Tibial artery (tissue), 4 donors: ENCODE data around the gene ZNF316.
A peak's percentile ranks its signal among the peaks of the same experiment; 100 is the strongest.

Experiments
- DNase-seq, 2 donors: peaks; one replicate each; pipeline ENCODE4 v3.0.0-alpha.2; 2019
- H3K27ac ChIP-seq, 2 donors: fragments of 200-600 bp; sonication (generic) in 1 of 2; 1 replicate in 1 of 2; 2 replicates in 1 of 2; pipeline ENCODE4 v1.5.1; 2018 to 2019; ENCODE audit warnings: mild to moderate bottlenecking in 1 of 2
- H3K27me3 ChIP-seq, 2 donors: fragments of 200-600 bp; sonication (generic) in 1 of 2; one replicate each; pipeline versions ENCODE4 v1.5.1 to v1.6.0; 2016 to 2019
- H3K36me3 ChIP-seq, 3 donors: fragments of 200-600 bp; sonication (generic) in 2 of 3; one replicate each; pipeline ENCODE4 v1.5.1; 2016 to 2019; ENCODE audit warnings: mild to moderate bottlenecking in 2 of 3
- H3K4me1 ChIP-seq, 4 donors: fragments of 200-600 bp; sonication (generic) in 2 of 4; 1 replicate in 3 of 4; 2 replicates in 1 of 4; pipeline ENCODE4 v1.5.1; 2016 to 2019
- H3K4me3 ChIP-seq, 2 donors: fragments of 200-600 bp; sonication (generic) in 1 of 2; 1 replicate in 1 of 2; 2 replicates in 1 of 2; pipeline ENCODE4 v1.5.1; 2018 to 2019; ENCODE audit warnings: mild to moderate bottlenecking in 2 of 2
- H3K9me3 ChIP-seq, 3 donors: fragments of 200-600 bp; sonication (generic) in 1 of 3; one replicate each; pipeline ENCODE4 v1.5.1; 2016 to 2019
- intact Hi-C: fragments of 100-400 bp; cut with DNase I; formaldehyde crosslinking; loops from one replicate; pipeline ENCODE4 v1.15.0; 2023; ENCODE audit warnings: low total_unique reads
- TF ChIP-seq, protein P1 (sequence below), 2 experiments: fragments of 200-600 bp in 1 of 2; fragments of 450-650 bp in 1 of 2; IDR thresholded peaks; one replicate each; pipeline ENCODE4 v1.5.1; 2017 to 2019; ENCODE audit warnings: antibody characterized with exemption in 2 of 2, mild to moderate bottlenecking in 1 of 2, moderate library complexity in 1 of 2

Gene ZNF316

DNA sequence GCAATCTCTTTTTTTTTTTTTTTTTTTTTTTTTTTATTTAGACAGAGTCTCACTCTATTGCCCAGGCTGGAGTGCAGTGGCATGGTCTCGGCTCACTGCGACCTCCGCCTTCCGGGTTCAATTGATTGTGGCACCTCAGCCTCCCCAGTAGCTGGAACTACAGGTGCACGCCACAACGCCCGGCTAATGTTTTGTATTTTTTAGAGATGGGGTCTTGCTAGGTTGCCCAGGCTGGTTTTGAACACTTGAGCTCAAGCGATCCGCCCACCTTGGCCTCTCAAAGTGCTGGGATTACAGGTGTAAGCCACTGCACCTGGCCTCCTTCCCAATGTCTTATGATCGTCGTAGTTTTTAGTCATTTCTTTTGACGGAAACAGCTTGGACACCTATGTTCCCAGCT lies 28.3 kb upstream of the ZNF316 start:
- no peak overlapping the region for H3K27ac ChIP-seq
- H3K9me3 ChIP-seq = no peaks in the 10 kb centered on the region
- peaks cover 21 to 68% (median 30%) of the 10 kb centered on the region in 3 donors for H3K36me3 ChIP-seq
- intact Hi-C loops = no loop called here
- H3K4me1 ChIP-seq = no peaks in the 10 kb centered on the region
- no peak for DNase-seq
- no peaks in the 10 kb centered on the region for H3K27me3 ChIP-seq
- TF ChIP-seq, protein P1, sequence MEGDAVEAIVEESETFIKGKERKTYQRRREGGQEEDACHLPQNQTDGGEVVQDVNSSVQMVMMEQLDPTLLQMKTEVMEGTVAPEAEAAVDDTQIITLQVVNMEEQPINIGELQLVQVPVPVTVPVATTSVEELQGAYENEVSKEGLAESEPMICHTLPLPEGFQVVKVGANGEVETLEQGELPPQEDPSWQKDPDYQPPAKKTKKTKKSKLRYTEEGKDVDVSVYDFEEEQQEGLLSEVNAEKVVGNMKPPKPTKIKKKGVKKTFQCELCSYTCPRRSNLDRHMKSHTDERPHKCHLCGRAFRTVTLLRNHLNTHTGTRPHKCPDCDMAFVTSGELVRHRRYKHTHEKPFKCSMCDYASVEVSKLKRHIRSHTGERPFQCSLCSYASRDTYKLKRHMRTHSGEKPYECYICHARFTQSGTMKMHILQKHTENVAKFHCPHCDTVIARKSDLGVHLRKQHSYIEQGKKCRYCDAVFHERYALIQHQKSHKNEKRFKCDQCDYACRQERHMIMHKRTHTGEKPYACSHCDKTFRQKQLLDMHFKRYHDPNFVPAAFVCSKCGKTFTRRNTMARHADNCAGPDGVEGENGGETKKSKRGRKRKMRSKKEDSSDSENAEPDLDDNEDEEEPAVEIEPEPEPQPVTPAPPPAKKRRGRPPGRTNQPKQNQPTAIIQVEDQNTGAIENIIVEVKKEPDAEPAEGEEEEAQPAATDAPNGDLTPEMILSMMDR (IDR thresholded peaks at IDR 0.05) = no peak
- H3K4me3 ChIP-seq = no peak overlapping the region

DNA sequence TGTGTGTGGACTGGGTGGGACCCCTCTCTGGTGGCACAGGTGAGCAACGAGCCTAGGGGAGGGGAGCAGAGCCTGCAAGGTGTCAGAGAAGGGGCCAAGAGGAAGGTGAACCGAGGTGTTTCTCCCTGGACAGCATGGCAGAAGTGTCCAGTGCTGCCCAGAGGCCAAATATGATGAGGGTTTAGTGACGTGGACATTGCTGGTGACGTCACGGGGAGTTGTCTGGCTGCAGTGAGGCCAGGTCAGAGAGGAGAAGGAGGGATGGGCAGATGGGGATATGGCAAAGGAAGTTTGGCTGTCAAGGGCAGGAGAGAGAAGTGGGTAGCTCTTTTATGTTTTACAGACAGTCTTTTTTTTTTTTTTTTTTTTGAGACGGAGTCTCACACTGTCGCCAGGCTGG lies 24.3 kb upstream of the ZNF316 start:
- no peak for DNase-seq
- Histone ChIP-seq H3K27me3 (no peaks in the 10 kb centered on the region), H3K9me3 (no peaks in the 10 kb centered on the region), H3K27ac (no peak overlapping the region), H3K4me3 (no peak overlapping the region), H3K36me3 (peaks cover 0 to 36% (median 7%) of the 10 kb centered on the region in 3 donors), H3K4me1 (peaks cover 0 to 24% (median 15%) of the 10 kb centered on the region in 4 donors)
- intact Hi-C loops = no loop called here
- TF ChIP-seq, protein P1 (IDR thresholded peaks at IDR 0.05) = no peak

DNA sequence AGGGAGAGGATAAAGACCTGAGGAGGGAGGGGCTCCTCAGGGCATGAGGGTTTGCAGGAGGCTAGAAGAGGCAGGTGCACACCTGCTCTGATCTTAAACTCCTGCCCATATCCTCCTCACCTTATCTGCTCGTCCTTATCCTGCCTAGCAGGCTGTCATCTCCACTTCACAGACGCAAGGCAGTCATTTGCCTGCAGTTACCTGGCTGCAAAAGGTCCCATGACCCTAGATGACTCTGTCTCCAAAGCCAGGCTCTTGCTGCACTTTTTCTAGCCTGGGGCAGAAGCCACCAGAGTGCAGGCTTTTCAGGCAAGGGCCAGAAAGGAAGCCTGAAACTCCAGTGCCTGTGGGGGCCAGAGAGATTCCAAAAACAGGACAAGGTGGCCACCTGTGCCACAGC lies 23.4 kb upstream of the ZNF316 start:
- DNase-seq = no peak
- intact Hi-C loops = no loop called here
- Histone ChIP-seq H3K9me3 (no peaks in the 10 kb centered on the region), H3K4me3 (no peak overlapping the region), H3K4me1 (peaks cover 0 to 24% (median 15%) of the 10 kb centered on the region in 4 donors), H3K27me3 (no peaks in the 10 kb centered on the region), H3K27ac (no peak overlapping the region), H3K36me3 (peaks cover 0 to 29% (median 0%) of the 10 kb centered on the region in 3 donors)
- TF ChIP-seq, protein P1 (IDR thresholded peaks at IDR 0.05) = no peak

DNA sequence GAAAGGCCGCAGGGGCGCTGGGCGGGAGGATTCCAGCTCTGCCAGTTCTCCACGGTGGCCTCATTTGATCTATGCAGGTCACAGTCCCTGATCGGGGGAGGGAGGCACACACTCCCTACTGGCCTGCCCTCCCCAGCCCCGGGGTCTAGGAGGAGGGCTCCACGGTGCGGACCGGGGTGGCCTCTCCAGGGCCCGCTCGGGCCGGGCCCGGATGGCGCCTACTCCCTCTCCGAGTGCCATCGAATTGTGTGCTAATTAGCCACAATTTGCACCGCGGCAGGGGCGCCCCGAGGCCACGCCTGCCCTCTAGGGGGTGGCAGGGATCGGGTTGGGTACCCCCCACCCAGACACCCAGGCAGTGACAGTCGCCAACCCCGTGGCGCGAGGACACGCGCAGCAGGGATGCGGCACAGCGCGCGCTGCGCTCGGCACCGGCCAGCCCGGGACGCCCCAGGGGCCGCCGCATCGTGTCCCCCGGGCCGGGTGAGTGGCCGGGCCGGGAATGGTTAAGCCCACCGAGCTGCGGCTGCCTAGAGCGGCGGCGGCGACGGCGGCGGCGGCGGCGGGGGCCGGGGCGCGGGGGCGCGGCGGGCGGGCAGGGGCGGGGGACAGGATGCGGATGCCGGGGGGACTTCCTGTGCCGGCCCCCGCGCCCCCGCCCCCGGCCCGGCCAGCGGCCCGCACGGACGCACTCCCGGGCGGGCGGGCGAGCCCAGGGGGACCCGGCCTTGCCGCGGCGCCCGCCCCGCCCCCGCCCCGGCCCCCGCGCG lies 22.0 kb upstream of the ZNF316 start, which contains the start of gene ZNF853:
Gene ZNF853, plus strand, starts transcription at position 658 of the 770 bp plus-strand sequence. CDS start 565 bp downstream, outside the sequence.
- H3K27ac ChIP-seq = peak within 1 kb of the TSS; percentile 42 to 50
- TF ChIP-seq, protein P1 (IDR thresholded peaks at IDR 0.05) = no peak
- intact Hi-C loops = no loop called here

DNA sequence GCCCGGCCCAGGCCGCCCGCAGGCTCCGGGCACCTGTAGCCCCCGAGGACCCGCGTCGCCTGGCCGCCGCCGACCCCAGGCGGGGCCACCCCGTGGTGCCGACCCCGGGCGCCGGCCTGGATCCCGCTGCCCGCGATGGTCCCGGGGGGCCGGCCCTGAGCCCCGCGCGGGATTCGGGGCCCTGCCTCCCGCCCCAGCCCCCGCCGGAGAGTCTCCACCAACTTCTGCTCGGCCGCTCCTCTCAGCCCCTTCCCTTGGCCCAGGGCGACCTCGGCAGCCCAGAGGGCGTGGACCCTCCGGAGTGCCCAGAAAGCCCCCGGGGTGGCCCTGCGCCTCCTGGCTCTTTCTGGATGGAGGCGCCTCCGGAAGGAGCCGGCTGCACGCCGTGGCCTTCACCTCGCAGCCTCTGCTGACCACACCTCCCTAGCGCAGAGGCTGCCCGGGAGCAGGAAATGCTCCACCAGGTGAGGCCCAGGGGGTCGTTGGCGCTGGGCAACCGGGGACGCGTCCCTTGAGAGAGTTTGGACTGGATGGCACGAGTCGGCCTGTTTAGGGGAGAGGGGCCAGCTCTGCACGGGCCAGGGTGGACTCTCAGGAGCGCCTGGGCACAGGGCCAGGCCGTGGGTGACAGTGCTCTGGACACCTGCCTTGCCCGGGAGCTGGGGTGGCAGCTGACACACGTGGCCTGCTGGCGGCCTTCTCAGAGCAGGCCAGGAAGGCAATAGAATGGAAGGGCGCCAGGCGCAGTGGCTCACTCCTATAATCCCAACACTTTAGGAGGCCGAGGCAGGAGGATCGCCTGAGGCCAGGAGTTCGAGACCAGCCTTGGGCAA lies 21.2 kb upstream of the ZNF316 start:
- Histone ChIP-seq H3K4me3 (peak overlapping the region; percentile 68 to 72), H3K9me3 (no peaks in the 10 kb centered on the region), H3K27ac (peak overlapping the region; percentile 31 to 42), H3K4me1 (peaks cover 0 to 24% (median 15%) of the 10 kb centered on the region in 4 donors), H3K27me3 (no peaks in the 10 kb centered on the region), H3K36me3 (peaks cover 0 to 24% (median 0%) of the 10 kb centered on the region in 3 donors)
- no peak for DNase-seq
- TF ChIP-seq, protein P1 (IDR thresholded peaks at IDR 0.05) = no peak
- intact Hi-C loops = no loop called here

More for the DNA sequence above, 22.0 kb upstream of the ZNF316 start, which contains the start of gene ZNF853:
- Histone ChIP-seq H3K36me3 (peaks cover 0 to 22% (median 0%) of the 10 kb centered on the region in 3 donors), H3K4me1 (peaks cover 0 to 24% (median 15%) of the 10 kb centered on the region in 4 donors), H3K9me3 (no peaks in the 10 kb centered on the region), H3K4me3 (peak within 1 kb of the TSS; percentile 68 to 72), H3K27me3 (no peaks in the 10 kb centered on the region)
- DNase-seq = no peak
